Suprapubic skin (tissue), 3 donors: Measurements from ENCODE around the gene SLC11A1.
A peak's percentile ranks its signal among the peaks of the same experiment; 100 is the strongest.

Source experiments
- CTCF ChIP-seq, 2 donors: fragments of 200-600 bp in 1 of 2; fragments of 450-650 bp in 1 of 2; sonication (generic) in 1 of 2; IDR thresholded peaks; one replicate each; pipeline ENCODE4 v1.5.1; 2016 to 2019; ENCODE audit warnings: antibody characterized with exemption in 2 of 2, mild to moderate bottlenecking in 1 of 2, moderate library complexity in 1 of 2
- POLR2AphosphoS5 ChIP-seq, 3 donors: sonication (generic); formaldehyde crosslinking; IDR thresholded peaks; one replicate each; pipeline ENCODE4 v1.6.1; 2017; ENCODE audit warnings: antibody characterized with exemption in 3 of 3

GRCh38 chr2:218397820-218398436 lies 15.9 kb downstream of the SLC11A1 start:
- TF ChIP-seq CTCF (IDR thresholded peaks at IDR 0.05), result no peak
- peak in 1 of 3 donors; percentile 8 for TF ChIP-seq POLR2AphosphoS5 (IDR thresholded peaks at IDR 0.05)
